Measurements from ENCODE around the gene BAMBI.

- TF ChIP-seq SUZ12 (IDR thresholded peaks at IDR 0.05; ENCODE audit: extremely low read depth, insufficient read depth, insufficient read length) (no peak), YY1 (IDR thresholded peaks at IDR 0.05; ENCODE audit: insufficient read depth, insufficient read length) (no peak), ZNF274 (IDR thresholded peaks at IDR 0.05; ENCODE audit: low read depth, low read length) (no peak)
These were observed 13.0 kb upstream of the BAMBI start for GRCh38 chr10:28664369-28664740.

Measured in NT2/D1 (cell line).